HepG2 (cell line): ENCODE measurements around the gene FAM209B.

Experiments used
- EZH2 ChIP-seq: conservative IDR thresholded peaks from 2 replicates; pipeline ENCODE4 v1.6.1; 2012; ENCODE audit warnings: mild to moderate bottlenecking, low read depth, low read length, moderate library complexity
- FOXK1 ChIP-seq: sonication (generic); formaldehyde crosslinking; IDR thresholded peaks from 2 replicates; pipeline ENCODE4 v1.4.0; 2020; ENCODE audit warnings: low read depth, missing genetic modification reagents, borderline replicate concordance
- FOXK2 ChIP-seq: fragments of 450-650 bp; IDR thresholded peaks from 2 replicates; pipeline ENCODE4 v1.6.1; 2016
- JUN ChIP-seq: sonication (generic); formaldehyde crosslinking; IDR thresholded peaks from 2 replicates; pipeline ENCODE4 v1.4.0; 2020; ENCODE audit warnings: mild to moderate bottlenecking, missing genetic modification reagents
- MXD1 ChIP-seq: sonication (generic); formaldehyde crosslinking; IDR thresholded peaks from 2 replicates; pipeline ENCODE4 v1.4.0; 2020; ENCODE audit warnings: mild to moderate bottlenecking, missing genetic modification reagents
- RAD21 ChIP-seq: fragments of 450-650 bp; formaldehyde crosslinking; IDR thresholded peaks from 2 replicates; pipeline ENCODE4 v1.5.0; 2020; ENCODE audit warnings: mild to moderate bottlenecking
- ZNF558 ChIP-seq: sonication (generic); formaldehyde crosslinking; IDR thresholded peaks from 2 replicates; pipeline ENCODE4 v1.9.0; 2022; ENCODE audit warnings: mild to moderate bottlenecking, missing genetic modification reagents, borderline replicate concordance
- ZNF749 ChIP-seq: sonication (generic); formaldehyde crosslinking; IDR thresholded peaks from 2 replicates; pipeline ENCODE4 v1.8.0; 2022; ENCODE audit warnings: mild to moderate bottlenecking, missing genetic modification reagents, moderate library complexity, borderline replicate concordance
- TF ChIP-seq, protein P1 (sequence below): sonication (generic); formaldehyde crosslinking; IDR thresholded peaks from 2 replicates; pipeline ENCODE4 v1.5.0; 2020; ENCODE audit warnings: mild to moderate bottlenecking, missing genetic modification reagents, moderate library complexity

- TF ChIP-seq RAD21 (CRISPR knock-in tag) (no peak), FOXK2 (no peak), MXD1 (CRISPR knock-in tag) (no peak), FOXK1 (CRISPR knock-in tag) (no peak), EZH2 (no peak), JUN (CRISPR knock-in tag) (no peak), ZNF558 (no peak), ZNF749 (CRISPR knock-in tag) (no peak)
- TF ChIP-seq, protein P1, sequence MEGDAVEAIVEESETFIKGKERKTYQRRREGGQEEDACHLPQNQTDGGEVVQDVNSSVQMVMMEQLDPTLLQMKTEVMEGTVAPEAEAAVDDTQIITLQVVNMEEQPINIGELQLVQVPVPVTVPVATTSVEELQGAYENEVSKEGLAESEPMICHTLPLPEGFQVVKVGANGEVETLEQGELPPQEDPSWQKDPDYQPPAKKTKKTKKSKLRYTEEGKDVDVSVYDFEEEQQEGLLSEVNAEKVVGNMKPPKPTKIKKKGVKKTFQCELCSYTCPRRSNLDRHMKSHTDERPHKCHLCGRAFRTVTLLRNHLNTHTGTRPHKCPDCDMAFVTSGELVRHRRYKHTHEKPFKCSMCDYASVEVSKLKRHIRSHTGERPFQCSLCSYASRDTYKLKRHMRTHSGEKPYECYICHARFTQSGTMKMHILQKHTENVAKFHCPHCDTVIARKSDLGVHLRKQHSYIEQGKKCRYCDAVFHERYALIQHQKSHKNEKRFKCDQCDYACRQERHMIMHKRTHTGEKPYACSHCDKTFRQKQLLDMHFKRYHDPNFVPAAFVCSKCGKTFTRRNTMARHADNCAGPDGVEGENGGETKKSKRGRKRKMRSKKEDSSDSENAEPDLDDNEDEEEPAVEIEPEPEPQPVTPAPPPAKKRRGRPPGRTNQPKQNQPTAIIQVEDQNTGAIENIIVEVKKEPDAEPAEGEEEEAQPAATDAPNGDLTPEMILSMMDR (CRISPR knock-in tag) = no peak
Measured at GRCh38 chr20:56503916-56504315, 29.1 kb upstream of the FAM209B start.
